ENCODE data around the gene GABRB1.

GABRB1 gene

GRCh38 chr4:47031011-47031678 is at the start of gene GABRB1:
TSS of gene GABRB1 (plus strand) at chr4:47031567.
- no peak for DNase-seq

DNA sequence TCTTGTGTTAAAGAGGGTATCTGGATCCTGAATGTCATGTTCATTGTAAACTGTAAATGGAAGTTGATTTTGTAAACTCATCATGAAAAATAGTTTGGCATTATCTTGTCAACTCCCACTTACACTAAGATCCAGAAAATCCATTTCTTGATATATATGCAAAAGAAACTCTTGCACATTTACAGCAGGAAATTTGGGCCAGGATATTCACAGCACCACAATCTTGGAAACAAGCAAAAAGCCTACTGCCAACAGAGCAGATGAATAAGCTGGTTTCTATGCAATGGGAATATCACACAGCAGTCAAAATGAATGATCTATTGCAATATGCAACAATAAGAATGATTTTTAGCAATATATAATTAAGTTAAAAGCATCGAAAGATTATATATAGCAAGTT is 46.6 kb upstream of the GABRB1 start:
- DNase-seq: no peak

DNA sequence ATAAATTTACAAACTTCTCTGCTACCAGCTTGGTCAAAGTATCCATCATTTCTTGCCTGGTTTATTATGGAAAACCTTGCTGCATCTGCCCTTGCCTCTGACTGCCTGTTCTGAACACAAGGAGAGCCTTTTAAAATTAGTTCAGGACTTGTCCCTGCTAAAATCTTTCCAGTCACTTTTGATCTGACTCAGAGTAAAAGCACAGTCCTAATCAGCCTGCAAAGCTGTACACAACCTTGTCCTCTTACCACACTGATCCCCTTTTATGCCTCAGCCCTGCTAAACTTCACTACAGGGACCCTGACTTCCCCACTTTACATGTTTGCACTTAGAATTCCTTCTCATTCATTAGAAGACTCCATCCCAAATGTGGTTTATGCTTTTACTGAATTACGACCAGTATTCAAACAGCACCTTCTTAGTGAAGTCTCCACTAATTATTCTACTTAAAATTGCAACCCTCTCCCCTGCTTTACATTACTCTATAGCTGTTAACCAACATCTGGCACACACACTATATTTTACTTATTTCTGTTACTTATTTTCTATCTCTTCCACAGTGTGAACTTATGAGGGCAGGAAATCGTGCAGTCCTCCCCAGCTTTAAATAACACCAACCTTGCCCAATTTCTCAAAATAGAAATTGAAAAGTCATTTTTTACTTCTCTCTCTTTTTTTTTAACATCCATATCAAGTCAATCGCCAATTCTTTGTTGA is 44.3 kb upstream of the GABRB1 start:
- DNase-seq: no peak

DNA sequence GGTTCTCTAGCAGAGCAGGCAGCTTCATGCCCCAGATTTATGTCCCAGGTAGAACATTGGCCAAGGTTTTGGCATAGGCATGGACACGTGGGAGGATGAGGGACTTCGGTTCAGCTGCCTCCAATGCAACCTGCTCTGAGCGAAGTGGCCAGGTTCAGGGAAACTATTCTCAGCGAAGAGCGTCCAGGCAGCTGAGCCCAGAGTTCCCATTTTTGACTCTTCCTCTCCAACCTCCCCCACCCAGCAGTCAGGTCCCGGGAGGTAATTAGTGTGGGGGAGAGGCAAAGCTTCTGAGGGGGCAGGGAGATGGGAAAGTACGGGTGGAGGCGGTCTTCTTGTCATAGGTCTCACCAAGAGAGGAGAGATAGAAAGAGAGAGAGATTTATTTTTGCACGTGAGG is 39.0 kb upstream of the GABRB1 start:
- no peak for DNase-seq

- DNase-seq: no peak
These were observed 38.0 kb upstream of the GABRB1 start, which contains the start of gene GABRA4 for GRCh38 chr4:46993075-46994006. TSS of gene GABRA4 (minus strand) at chr4:46993581. CDS start at chr4:46993424, 157 bp downstream.

DNA sequence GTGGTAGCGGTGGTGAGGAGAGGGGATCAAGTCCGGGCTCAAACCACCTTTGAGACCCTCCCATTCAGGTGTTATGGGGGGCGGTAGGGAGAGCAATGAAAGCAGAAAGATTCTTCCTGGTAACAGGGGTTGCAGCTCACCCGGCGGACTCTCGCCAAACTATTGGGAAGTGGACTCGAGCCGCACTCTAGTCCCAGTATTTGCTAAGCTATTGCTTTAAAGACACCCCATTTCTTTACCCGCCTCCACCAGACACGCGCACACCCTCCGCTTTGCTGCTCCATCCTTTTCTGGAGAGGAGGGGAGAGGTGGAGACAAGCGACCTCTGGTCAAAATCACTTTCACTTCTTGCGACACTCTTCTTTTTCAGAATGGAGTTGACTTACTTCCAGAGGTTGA is 37.4 kb upstream of the GABRB1 start:
- DNase-seq: no peak

DNA sequence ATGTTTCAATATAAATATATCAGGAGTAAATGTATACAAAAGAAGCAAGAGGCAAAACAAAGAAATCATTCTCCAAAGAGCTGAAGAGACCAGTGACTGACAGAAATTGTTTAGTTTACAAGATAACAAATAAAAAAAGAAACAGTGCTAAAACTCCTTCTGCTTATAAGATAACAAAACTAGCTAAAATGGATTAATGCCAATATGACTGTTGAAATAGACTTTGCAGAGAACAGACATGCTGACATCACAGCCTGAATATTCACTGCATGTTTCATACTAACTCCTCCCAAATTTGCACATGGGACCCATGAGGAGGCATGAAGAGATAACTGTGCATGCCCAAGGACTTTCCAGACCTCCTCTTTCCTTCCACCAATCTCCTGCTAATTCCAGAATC is 31.8 kb upstream of the GABRB1 start:
- DNase-seq: no peak

GRCh38 chr4:47000406-47000805 is 31.0 kb upstream of the GABRB1 start:
- no peak for DNase-seq

DNA sequence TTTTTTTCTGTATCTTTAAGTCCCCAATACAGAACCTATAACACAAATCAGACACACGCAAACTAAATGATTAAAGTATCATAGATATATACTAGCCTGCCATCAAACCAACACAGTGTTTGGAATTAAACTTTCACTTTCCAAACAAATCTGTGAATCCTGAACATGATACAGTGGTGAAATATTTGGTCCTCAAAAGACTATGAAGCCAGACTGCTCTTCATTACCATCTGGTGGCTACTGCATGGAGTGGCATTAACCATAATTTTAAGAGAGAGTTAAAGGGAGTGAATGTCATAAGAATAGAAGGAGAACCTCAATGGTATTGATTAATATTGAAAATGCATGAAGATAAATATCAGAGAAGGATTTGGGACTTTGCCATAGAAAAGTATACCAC is 28.8 kb upstream of the GABRB1 start:
- no peak for DNase-seq

GRCh38 chr4:47010347-47010911 is 20.9 kb upstream of the GABRB1 start:
- DNase-seq: no peak

DNA sequence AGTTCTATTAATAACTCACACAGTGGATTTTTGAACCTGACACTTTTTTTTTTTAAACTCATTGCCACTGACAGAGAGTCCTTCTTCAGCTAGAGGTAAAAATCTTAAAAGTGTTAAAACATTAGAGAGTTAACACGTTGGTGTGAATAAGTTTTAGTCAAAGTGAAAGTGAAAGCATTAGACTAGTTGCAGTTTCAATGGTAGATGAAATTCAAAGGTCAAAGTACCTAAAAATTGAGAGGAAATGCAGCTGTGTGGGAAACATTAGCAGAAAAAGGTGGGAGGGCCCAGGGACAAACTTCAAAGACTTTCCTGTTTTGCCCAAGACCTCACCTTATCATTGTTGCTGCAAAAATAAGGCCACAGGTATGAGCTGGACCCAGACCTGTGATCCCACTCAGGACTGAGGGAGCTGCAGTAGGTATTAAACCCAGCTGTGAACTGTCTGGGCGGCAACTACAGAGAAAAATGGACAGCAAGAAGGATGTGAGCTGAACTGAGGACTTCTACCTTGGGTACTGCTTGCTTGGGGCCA is 20.4 kb upstream of the GABRB1 start:
- DNase-seq: no peak

- DNase-seq: no peak
These were observed 18.7 kb upstream of the GABRB1 start for GRCh38 chr4:47012676-47013075.

- no peak for DNase-seq
These were observed 18.0 kb upstream of the GABRB1 start for GRCh38 chr4:47013373-47013772.

DNA sequence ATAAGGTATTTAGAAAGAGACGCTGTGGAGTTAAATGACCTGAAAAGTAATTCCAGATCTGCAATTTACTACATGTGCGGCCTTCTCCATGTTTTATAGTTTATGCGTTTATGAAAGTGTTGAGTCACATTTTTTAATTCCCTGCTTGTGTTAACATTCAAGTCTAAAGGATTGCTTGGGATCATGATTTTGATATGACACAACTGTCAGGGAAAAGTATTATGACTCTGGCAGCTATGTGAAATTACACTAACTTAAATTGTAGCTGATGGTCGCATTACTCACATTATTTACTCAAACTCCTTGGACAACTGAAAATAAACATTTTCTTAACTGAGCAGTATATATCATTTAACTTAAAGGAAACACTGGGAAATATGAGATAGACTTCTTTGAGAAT is 14.3 kb upstream of the GABRB1 start:
- DNase-seq: no peak

- DNase-seq: no peak
These were observed 13.9 kb upstream of the GABRB1 start for GRCh38 chr4:47017494-47017893.

DNA sequence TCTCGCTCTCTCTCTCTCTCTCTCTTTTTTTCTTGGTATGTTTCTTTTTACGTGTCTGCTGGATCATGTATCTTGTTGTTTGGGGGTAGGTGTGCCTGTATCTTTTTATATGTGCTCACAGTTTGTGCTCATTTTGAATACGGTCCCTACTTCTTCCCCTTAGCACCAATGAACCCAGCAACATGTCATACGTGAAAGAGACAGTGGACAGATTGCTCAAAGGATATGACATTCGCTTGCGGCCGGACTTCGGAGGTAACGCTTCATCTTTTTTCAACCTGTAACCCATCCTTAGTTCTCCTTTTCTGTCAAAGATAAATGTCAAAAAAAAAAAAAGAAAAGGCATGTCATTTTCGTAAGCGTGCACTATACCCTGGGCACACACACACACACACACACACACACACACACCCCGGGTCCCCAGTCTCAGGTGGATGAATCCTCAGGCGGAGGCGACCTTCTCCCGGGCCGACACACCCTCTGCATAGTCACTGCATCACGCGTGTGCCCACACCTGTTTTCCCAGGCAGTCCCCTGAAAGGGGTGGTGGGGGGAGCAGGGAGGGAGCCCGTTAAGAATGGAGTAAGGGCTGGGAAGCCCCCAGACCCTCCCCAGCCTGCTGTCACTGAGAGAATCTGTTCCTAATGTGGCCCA is 511 bp downstream of the GABRB1 start:
- no peak for DNase-seq

DNA sequence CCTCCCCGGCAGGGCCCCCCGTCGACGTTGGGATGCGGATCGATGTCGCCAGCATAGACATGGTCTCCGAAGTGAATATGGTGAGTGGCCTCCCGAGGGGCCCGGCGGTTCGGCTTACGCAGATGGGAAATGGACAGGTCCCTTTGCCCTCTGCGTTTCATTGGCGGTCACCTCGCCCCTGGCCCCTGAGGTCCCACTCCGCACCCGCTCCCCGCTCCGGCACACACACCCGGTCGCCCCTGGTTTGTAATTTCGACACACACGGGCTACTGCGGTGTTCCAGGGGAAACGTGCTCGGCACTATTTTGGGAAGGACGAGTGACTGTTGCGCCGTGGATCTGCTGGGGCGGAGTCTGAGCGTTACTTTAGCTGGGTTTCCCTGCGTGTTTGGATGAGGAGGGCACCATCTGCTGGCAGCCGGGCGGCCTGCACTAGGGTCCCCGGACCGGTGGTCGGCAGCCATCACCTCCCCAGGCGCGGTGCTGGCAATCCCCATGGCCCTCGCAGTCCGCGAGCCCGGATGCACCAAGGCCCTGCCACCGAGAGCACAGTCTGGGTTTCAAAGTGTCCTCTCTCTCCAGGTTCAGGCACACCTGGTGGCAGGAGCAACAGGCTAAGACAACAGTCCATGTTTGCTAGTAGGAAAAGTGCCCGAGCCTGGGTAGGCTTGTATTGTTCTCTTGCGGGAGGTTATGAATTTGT is 1.2 kb downstream of the GABRB1 start:
- no peak for DNase-seq

DNA sequence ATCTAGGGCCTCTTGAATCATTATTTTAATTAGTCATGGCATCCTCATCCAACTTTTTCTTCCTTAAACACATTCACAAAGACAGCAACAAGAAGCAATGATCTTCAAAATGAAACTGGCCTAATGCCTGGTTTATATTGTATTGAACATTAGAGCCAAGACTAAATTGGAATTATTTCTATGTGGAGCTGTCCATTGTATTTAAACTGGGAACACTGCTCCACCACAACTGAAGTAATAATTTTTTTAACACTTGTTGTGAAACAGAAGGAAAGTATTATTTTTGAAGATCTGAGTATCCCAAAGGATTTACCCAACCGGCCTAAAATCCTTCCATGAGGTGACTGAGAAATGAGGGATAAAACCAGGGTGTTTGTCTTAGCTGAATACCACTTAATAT is 6.9 kb downstream of the GABRB1 start:
- DNase-seq: no peak

DNA sequence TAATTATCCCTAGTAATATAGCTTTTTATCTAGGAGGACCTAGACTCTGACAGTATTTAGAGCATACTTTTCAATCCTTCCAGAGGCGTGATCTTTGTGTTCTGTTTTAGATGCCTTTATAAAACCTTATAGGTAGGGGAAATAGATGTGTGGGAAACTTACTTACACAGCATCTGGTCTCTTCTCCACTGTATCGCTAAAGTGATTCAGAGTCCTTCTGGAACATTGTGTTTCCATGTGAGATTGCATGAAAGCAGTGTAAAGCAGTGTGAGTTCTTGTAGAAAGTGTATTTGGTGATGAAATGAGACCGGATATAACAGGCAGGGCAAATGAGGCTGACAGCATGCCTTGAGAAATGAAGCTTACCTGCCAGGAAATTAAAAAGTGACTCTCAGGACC is 9.5 kb downstream of the GABRB1 start:
- no peak for DNase-seq

DNA sequence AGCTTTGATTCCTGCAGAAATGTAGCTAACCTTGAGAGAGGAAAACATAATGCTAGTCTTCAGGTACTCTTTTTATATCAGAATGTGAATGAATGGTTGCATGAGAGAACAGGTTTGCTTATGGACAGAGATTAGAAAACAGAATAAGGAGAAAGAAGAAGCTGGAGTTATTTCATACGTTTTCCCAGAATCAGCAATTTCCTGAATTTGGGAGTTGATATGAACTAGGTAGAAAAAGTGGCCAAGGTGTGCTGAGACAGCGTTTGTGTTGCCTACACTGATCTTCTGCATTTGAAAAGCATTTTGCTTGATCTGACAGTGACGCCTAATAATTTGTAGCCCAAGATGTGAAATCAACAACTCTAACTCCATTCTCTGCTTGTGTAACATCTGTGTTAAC is 12.5 kb downstream of the GABRB1 start:
- DNase-seq: no peak

DNA sequence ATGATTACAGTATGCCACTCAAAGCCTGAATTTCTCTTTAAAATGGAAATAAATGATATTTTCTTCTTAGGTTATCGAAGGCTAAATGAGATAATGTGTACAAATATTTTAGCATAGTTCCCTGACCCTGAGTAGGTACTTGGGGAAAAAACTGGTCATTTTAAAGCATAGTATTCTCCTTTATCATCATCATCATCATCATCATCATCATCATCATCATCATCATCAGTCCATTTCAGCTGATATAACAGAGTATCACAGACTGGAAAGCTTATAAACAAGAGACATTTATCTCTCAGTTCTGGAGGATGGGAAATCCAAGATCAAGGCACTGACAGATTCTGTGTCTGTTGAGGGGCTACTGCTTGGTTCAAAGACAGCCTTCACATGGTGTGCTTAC is 13.9 kb downstream of the GABRB1 start:
- no peak for DNase-seq

- DNase-seq: no peak
These were observed 18.0 kb downstream of the GABRB1 start for GRCh38 chr4:47049347-47049746.

All from NCI-H2029 (cell line).